Ascending aorta (tissue), 2 donors: ENCODE measurements around the gene CRLF1. TPM values are rescaled to one million over a fixed set of nuclear protein-coding genes. Genes with fewer than 3 reads are reported as not detected.

ENCODE experiments used
- DNase-seq, 2 donors: peaks; one replicate each; pipeline ENCODE4 v3.0.0-alpha.2; 2019; ENCODE audit warnings: low spot score in 2 of 2
- H3K27ac ChIP-seq, 2 donors: fragments of 200-600 bp; sonication (generic); one replicate each; pipeline ENCODE4 v1.5.1; 2016 to 2017; ENCODE audit warnings: mild to moderate bottlenecking in 1 of 2
- H3K27me3 ChIP-seq: fragments of 200-600 bp; sonication (generic); one replicate; pipeline ENCODE4 v1.5.1; 2017
- H3K36me3 ChIP-seq, 2 donors: fragments of 200-600 bp; sonication (generic); one replicate each; pipeline ENCODE4 v1.5.1; 2016
- H3K4me1 ChIP-seq, 2 donors: fragments of 200-600 bp; sonication (generic); one replicate each; pipeline ENCODE4 v1.5.1; 2016 to 2017; ENCODE audit warnings: mild to moderate bottlenecking in 1 of 2
- H3K4me3 ChIP-seq, 2 donors: fragments of 200-600 bp; sonication (generic); one replicate each; pipeline ENCODE4 v1.5.1; 2016 to 2017; ENCODE audit warnings: mild to moderate bottlenecking in 1 of 2
- H3K9me3 ChIP-seq, 2 donors: fragments of 200-600 bp; sonication (generic); one replicate each; pipeline ENCODE4 v1.5.1; 2016
- intact Hi-C: fragments of 100-400 bp; cut with DNase I; formaldehyde crosslinking; loops from one replicate; pipeline ENCODE4 v1.15.1; 2023
- total RNA-seq: library from RNA; depleted of rRNA; stranded (reverse); fragments of >200 nt; gene quantifications from one replicate; pipeline ENCODE4 v1.1.0, GENCODE V29; 2016
- TF ChIP-seq, protein P1 (sequence below), 3 experiments: fragments of 200-600 bp in 2 of 3; fragments of 450-650 bp in 1 of 3; sonication (generic) in 2 of 3; IDR thresholded peaks; one replicate each; pipeline ENCODE4 v1.5.1; 2016 to 2019; ENCODE audit warnings: antibody characterized with exemption in 3 of 3, mild to moderate bottlenecking in 1 of 3, moderate library complexity in 1 of 3

Gene CRLF1
- total RNA-seq, 1 donor from 2014 or later: 638 TPM

DNA sequence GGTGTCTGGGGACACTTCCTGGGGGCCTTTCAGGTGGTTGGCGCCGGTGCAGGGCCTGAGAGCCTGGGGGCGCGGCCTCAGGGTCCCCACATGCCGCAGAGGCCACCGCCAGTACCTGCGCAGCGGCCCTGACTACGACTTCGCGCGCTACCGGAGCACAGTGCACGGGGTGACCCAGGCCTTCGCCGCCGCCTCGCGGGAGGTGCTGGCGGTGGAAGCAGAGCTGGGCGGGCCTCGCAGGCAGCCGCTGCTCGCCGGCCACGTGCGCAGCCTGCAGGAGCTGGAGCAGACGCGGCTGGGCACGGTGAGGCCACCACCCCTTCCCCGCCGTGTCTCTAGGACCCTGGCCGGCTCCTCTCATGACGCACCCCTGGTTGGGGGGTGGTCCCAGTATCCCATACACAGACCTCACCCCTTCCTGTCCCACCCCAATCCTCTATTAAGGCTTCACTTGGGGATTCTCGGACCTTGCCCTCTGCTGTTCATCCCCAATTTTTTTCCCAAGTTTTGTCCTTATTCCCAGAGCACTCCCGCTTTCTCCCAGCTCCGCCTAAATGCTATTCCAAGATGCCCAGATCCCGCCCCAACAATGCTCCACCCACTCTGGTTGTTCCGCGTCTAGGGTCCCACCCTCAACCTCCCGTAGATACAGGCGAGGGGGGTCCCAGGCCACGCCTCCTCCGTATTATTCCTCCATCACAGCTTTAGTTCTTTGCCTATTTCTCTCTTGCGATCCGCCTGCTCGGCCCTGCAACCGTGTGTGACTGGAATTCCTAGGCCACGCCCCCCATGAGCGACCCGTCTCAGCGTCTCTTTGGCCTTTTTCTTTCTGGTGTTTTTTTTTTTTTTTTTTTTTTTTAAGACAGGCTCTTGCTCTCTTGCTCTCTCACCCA lies 17.0 kb downstream of the CRLF1 start:
- TF ChIP-seq, protein P1, sequence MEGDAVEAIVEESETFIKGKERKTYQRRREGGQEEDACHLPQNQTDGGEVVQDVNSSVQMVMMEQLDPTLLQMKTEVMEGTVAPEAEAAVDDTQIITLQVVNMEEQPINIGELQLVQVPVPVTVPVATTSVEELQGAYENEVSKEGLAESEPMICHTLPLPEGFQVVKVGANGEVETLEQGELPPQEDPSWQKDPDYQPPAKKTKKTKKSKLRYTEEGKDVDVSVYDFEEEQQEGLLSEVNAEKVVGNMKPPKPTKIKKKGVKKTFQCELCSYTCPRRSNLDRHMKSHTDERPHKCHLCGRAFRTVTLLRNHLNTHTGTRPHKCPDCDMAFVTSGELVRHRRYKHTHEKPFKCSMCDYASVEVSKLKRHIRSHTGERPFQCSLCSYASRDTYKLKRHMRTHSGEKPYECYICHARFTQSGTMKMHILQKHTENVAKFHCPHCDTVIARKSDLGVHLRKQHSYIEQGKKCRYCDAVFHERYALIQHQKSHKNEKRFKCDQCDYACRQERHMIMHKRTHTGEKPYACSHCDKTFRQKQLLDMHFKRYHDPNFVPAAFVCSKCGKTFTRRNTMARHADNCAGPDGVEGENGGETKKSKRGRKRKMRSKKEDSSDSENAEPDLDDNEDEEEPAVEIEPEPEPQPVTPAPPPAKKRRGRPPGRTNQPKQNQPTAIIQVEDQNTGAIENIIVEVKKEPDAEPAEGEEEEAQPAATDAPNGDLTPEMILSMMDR (IDR thresholded peaks at IDR 0.05): peak; percentile 7 to 46 (median 35)
- peak in 1 of 2 donors; percentile 86 for DNase-seq
- Histone ChIP-seq H3K9me3 (no peaks in the 10 kb centered on the region), H3K27me3 (no peaks in the 10 kb centered on the region), H3K4me3 (peak overlapping the region; percentile 83 to 87), H3K36me3 (peaks cover 5 to 8% of the 10 kb centered on the region in 2 donors), H3K27ac (peak overlapping the region; percentile 81), H3K4me1 (peaks cover 6 to 19% of the 10 kb centered on the region in 2 donors)
- intact Hi-C loops: loop anchor here (2.0 to 5.0 kb wide), 4 partner anchors 48 to 278 kb away; partner anchors contain the start of genes KLHL26 and UPF1

DNA sequence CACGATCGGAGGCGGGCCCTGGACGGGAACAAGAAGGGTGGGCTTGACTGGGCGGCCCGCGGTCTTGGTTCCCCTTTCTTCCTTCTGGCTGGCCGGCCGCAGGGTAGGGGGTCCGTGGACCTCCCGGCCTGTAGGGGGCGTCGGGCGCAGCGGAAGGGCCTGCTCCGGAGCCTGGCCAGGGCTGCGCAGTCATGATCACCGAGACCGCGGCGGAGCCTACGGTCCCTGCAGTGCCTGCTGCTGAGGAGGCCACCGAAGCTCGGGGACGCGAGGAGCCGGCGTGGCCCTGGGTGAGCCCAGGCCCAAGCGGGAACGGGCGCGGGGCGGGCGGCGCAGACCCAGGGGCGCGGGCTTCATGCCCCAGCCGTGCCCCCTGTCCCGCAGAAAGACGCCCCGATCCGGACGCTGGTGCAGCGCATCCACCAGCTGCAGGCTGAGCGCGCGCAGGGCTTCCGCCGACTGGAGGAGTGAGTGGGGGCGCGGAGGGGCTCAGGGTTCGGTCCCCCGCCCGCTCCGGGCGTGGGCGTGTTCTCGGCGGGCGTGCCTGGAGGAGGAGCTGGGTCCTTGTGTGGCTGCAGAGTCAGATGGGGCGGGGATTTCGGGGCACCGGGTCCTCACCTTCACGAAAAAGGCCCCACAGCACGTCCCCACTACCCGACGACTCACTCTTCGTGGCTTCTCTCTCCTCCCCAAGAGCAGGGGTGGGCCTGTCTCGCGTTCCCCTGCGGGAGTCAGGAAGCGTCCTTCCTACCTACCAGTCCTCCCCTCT lies 17.8 kb downstream of the CRLF1 start, which contains the start of gene REX1BD:
Gene REX1BD (plus strand): TSS at position 188 of the 769 bp plus-strand sequence. CDS start 4 bp downstream, at position 192.
- peak in 1 of 2 donors; percentile 90 for DNase-seq
- Histone ChIP-seq H3K27me3 (no peaks in the 10 kb centered on the region), H3K4me1 (peaks cover 6 to 12% of the 10 kb centered on the region in 2 donors), H3K36me3 (peaks cover 5 to 8% of the 10 kb centered on the region in 2 donors), H3K9me3 (no peaks in the 10 kb centered on the region), H3K4me3 (peak within 1 kb of the TSS; percentile 83 to 87), H3K27ac (peak within 1 kb of the TSS; percentile 81)
- intact Hi-C loops: loop anchor here (2.0 kb wide), 1 partner anchor 138 kb away; no protein-coding TSS in a partner anchor
- TF ChIP-seq, protein P1 (IDR thresholded peaks at IDR 0.05): peak; percentile 85 to 86 (median 86)

DNA sequence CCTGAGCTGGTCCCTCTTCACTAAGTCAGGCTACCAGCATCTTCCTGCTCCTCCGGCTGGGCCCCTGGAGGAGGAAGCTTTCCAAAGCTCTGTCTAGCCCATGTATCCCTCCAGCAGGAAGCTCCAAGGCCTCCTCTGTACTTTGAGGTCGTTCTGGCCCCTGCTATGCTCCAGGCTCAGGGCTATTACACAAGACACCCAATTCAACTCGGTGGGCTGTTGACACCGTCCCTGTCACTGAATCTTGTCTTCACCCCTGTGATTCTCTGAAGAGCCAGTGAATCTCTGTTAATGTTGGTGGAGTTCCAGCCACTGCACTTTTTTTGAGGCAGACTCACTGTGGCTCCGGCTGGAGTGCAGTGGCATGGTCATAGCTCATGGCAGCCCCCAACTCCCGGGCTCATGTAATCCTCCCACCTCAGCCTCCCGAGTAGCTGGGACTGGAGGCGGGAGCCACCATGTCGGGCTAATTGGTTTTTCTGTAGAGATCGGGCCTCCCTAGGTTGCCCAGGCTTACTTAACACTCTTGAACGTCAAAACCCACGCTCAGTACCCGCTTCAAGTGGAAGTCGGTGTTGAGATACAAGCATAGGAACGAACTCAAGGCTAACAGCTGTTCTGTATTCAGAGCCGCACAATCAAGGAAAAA lies 18.5 kb downstream of the CRLF1 start:
- Histone ChIP-seq H3K4me1 (peaks cover 6 to 9% of the 10 kb centered on the region in 2 donors), H3K4me3 (peak overlapping the region; percentile 83 to 87), H3K9me3 (no peaks in the 10 kb centered on the region), H3K36me3 (peaks cover 5 to 8% of the 10 kb centered on the region in 2 donors), H3K27me3 (no peaks in the 10 kb centered on the region), H3K27ac (peak overlapping the region; percentile 81)
- DNase-seq: no peak
- TF ChIP-seq, protein P1 (IDR thresholded peaks at IDR 0.05): no peak
- intact Hi-C loops: loop anchor here (2.0 kb wide), 1 partner anchor 137 kb away; no protein-coding TSS in a partner anchor

DNA sequence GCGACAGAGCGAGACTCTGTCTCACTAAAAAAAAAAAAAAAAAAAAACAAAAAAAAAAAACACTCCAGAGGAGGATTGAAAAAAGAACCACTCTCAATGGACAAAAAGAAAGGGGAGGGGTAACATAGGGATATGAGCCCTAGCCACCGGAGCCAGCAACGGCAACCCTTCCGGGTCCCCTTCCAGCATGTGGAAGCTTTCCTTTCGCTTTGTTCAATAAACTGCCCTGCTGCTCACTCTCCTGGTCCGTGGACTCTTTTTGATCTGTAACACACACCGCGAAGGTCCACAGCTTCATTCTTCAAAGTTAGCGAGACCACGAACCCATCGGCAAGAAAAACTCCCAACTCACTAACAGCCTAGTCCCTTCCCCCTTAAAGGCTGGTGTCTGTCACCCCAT lies 19.0 kb downstream of the CRLF1 start:
- Histone ChIP-seq H3K4me3 (no peak overlapping the region), H3K27ac (peak overlapping the region in 1 of 2 donors; percentile 81), H3K27me3 (no peaks in the 10 kb centered on the region), H3K36me3 (peaks cover 5 to 8% of the 10 kb centered on the region in 2 donors), H3K4me1 (peaks cover 6 to 9% of the 10 kb centered on the region in 2 donors), H3K9me3 (no peaks in the 10 kb centered on the region)
- intact Hi-C loops: no loop called here
- TF ChIP-seq, protein P1 (IDR thresholded peaks at IDR 0.05): no peak
- no peak for DNase-seq

DNA sequence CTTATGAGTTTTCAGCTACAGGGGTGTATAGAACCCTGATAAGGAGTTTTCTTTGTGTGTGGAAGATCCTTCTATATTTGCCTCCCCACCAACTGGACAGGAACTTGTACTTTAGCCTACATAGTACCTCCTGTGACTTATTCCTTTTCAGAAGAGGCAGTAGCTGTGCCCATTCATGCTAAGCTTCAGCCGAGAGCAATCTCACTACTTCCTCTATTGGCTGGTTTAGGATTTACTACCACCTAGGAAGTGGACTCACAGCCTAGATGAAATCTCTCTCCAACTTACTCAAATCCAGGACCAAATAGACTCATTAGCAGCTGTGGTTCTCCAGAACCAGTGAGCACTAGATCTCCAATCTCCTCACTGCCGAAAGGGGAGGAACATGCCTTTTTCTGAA lies 20.3 kb downstream of the CRLF1 start:
- no peak for DNase-seq
- TF ChIP-seq, protein P1 (IDR thresholded peaks at IDR 0.05): peak in 1 of 3 experiments; percentile 6
- peaks cover 6 to 9% of the 10 kb centered on the region in 2 donors for H3K4me1 ChIP-seq
- no peak overlapping the region for H3K27ac ChIP-seq
- H3K36me3 ChIP-seq: peaks cover 5 to 8% of the 10 kb centered on the region in 2 donors
- no peak overlapping the region for H3K4me3 ChIP-seq
- intact Hi-C loops: no loop called here
- H3K27me3 ChIP-seq: no peaks in the 10 kb centered on the region
- H3K9me3 ChIP-seq: no peaks in the 10 kb centered on the region
